Stimulated activated CD8-positive, alpha-beta memory T cell treated with anti-CD3 and anti-CD28 coated beads, Interleukin-12 subunit alpha, Interleukin-12 subunit beta, amount 100 ng/mL, for 24 hours (primary cell): ENCODE results near the gene SLC4A11.
"Not testable (repeated sequence)": the region's sequence is repeated elsewhere in the genome, so short reads cannot be mapped to it uniquely, and the experiment has no call there.

Experiments
- DNase-seq: peaks from one replicate; pipeline ENCODE4 v3.0.0-alpha.2; 2020; ENCODE audit errors: extremely low read depth

Gene SLC4A11

DNA sequence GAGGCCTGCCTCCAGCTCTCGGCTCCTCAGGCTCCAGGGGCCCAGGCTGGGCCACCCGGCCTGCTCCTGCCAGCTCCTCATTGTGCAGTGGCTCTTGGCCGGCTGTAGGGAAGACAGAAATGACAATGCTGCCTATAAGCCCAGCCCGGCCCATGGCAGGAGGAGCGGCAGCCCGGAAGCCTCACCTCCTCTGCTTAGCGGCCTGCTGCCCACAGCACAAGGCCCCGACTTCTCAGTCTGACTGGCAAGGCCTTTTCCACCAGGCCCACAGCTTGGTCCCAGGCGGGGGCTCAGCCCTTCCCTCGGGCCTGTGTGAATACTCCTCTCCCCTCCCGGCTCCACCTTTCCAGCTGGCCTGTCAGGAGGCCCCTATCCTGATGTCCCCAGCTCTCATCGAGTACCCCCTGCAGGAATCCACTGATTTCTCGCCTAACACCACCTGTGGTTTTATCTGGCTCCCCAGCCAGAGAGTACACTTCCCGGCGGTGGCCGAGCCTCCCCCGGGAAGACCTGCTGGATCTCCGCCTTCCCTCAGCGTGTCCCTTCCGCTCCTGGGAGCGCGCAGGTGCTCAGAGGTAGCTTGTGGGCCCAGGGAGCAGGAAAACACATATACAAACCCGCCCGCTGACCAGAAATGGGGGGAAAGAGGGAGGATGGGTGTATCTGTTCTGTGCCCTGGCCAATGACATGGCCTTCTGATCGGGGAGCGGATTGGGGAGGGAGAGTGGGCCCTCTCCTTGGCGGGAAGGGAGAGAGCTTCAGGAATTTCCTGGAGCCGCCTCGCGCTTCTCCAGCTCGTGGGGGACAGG is 35.5 kb downstream of the SLC4A11 start:
- DNase-seq: no peak

DNA sequence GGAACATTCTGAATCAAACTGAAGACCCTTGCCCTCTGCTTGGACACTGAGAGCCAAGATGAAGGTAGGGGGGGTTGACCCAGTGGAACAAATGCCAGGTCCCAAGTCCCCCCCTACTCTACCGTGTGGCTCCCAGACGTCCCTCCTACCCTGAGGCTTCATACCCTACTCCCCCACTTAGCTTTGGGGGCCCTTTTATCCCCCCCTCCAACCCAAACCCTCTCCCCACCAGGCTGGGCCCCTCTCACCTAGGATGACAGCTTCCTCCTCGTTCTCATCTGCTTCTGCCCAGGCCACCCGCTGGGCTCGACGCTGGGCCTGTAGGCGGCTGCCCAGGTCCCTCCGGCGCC is 36.0 kb downstream of the SLC4A11 start:
- DNase-seq: no peak

- DNase-seq: no peak
Observed at GRCh38 chr20:3199976-3200755, 38.8 kb downstream of the SLC4A11 start.

GRCh38 chr20:3199206-3199605 is 39.8 kb downstream of the SLC4A11 start:
- no peak for DNase-seq

DNA sequence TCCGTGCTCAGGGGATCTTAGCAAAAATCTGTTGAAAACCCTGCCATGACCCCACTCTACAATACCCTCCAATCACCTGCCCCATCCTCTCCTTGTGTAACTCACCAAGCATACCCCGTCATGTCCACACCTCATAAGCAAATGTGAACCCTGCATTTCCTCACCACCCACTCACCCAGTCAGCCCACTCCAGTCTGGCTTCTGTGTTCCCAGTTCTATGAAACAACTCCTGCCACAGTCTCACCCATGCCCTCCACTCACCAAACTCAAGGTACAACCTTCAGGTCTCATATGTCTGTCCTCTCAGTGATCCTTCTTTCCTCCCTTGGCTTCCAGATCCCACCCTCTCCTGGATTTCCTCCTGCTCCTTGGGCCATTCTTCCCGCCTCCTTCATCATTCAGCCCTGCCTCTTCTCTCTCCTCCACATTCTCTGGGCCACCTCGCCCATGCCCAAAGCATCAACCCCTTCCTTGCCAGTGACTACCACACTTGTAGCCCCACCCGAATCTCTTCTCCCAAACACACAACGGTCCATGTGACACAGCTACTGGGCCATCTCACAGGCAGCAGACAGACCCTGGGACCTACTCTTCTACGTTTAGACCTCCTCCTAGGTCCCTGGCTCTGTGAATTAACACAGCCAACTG is 43.3 kb downstream of the SLC4A11 start:
- DNase-seq: no peak

DNA sequence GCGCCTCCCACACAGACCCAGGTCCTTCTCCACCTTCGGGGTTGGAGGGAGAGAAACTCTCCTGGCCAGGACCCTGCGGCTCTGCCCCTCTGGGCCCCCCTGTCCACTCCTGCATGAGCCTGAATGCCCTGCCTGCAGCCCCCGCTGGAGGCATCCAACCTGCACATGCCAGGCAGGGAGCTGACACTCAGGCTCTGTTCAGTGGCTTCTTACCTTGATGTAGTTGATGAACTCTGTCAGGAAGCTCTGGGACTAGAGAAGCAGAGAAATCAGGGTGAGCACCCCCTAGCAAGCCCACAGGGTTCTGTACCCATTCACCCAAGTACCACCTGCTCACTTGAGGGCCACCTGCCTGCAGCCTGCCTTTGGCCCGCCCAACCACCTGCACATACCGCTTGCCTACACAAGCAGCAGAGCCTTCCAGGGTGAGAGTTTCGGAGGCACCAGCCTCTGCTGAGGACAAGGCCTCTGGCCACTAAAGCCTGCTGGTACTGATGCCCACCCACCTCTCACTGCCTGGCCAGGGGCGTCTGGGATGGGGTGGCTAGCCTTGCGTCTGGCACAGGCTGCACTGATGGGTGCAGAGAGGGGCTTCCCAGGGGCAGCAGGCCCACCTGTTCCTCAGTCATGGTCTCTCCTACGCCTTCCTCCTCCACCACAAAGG is 44.2 kb downstream of the SLC4A11 start:
- no peak for DNase-seq

- DNase-seq: no peak
Observed at GRCh38 chr20:3193806-3194616, 45.0 kb downstream of the SLC4A11 start.

DNA sequence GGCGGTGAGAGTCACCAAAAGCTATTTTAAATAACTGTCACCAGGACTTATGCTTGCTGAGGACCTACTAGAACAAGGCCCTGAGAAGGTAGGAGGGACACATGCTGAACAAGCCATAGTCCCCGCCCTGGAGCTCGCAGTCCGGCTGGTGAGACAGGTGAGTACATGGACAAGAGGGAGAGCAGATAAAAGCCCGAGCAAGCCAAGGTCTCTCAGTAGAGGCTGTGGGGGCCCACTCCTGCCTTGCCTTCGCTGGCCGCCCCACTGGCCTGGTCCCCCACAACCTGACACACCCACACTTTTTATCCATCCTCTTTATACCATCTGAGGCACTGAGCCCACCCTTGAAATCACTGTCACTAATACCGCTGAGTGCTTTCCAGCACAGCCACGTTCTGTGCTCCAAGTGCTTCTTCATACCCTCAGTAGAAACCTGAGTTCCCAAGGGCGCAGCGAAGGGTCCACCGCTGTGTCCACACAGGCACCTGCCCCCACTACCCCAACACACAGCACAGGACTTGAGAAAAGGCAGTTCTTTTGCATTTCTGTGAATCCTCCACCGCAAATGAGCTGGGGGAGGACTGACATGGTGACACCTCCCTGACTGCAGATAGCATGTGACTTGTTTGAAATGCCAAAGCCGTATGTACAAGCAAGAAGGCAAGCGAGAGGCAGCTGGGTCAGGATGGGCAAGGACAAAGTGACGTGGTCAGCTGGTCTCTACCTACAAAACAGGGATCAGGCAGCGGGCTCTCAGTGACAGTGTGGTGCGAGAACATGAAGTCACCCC is 46.6 kb downstream of the SLC4A11 start:
- DNase-seq: no peak

- DNase-seq: no peak
Observed at GRCh38 chr20:3190681-3191111, 48.3 kb downstream of the SLC4A11 start.

DNA sequence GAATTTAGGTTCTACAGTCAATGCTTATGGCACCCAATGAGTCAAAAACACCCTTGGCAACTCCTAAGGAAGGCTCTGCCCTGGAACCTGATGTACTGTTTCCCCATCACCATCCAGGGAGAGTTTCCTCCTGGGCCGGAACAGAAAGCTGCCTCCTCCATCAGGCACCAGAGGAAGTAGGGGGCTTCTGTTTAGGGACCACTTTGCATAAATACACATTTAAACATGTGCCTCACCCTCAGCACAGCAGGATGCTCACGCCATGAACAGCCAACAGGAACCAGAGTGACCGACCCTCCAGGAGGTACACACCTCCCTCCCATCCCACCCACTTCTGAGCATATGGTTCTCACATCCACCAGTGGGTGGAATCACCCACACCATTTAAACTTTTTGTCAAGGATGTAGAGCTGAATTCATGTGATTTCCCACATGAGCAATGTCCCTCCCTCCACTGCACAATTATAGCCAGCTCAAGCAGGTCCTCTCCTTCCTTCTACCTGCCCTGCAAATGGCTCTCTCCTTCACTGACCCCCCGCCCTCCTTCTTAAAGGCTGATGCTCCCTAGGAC is 49.3 kb downstream of the SLC4A11 start:
- no peak for DNase-seq

DNA sequence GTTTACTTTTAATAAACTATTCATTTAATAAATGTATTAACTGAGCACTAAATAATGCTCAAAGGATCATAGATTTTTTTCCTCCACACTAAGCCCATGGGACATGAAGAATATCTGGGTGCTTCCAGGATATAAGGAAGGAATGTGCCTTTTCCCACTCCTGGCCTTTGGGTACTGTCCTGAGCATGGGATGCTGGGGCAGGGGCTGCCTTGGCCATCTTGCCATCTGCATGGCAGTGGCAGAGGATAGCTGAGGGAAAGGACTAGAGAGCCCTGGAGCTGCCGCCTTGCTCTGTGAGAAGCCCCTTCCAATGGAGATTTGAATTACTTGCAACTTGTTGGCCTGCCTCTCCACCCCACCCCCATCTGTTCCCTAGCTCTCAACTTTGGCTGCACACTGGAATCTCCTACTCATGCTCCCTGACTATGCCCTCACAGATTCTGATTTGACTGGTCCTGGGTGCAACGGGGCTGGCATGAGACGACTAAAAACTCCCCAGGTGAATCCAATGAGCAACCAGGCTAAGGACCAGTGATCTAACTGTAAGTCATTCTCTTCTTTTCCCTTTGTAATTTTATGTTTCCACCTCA is 50.1 kb downstream of the SLC4A11 start:
- no peak for DNase-seq

DNA sequence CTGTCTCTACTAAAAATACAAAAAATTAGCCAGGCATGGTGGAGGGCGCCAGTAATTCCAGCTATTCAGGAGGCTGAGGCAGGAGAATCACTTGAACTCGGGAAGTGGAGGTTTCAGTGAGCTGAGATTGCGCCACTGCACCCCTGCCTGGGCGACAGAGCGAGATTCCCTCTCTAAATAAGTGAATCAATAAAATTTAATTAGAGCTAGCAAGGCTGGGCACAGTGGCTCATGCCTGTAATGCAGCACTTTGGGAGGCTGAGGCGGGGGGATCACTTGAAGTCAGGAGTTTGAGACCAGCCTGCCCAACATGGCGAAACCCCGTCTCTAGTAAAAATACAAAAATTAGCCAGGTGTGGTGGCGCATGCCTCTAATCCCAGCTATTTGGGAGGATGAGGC is 51.1 kb downstream of the SLC4A11 start:
- not testable (repeated sequence) for DNase-seq

- no peak for DNase-seq
Observed at GRCh38 chr20:3183896-3184612, 54.9 kb downstream of the SLC4A11 start.

GRCh38 chr20:3182429-3182828 is 56.6 kb downstream of the SLC4A11 start:
- DNase-seq: not testable (repeated sequence)

- DNase-seq: no peak
Observed at GRCh38 chr20:3181270-3181669, 57.7 kb downstream of the SLC4A11 start.

DNA sequence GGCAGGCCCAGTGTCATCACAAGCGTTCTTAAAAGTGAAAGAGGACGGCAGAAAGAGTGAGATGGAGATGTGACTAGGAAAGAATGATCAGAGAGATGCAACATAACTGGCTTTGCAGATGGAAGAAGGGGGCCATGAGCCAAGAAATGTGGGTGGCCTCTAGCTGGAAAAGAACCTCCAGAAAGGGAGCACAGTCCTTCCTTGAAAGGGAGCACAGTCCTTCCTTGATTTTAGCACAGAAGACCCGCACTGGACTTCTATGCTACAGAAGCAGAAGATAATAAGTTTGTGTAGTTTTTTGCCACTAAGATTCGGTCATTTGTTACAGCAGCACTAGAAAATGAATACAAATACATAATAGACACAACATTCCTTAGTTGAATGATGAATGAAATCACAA is 58.7 kb downstream of the SLC4A11 start:
- DNase-seq: no peak

- DNase-seq: no peak
Observed at GRCh38 chr20:3177746-3178485, 61.1 kb downstream of the SLC4A11 start.
